K562 (cell line): ENCODE results near the gene TENT5A. TPM values are rescaled to one million over a fixed set of nuclear protein-coding genes. Genes with fewer than 3 reads are reported as not detected.

Source experiments
- ELF1 ChIP-seq: fragments of 200-800 bp; sonication (Bioruptor generic); IDR thresholded peaks from 2 replicates; pipeline ENCODE4 v1.6.1; 2016; ENCODE audit warnings: missing genetic modification characterization, missing compliant biosample characterization
- FOXK2 ChIP-seq, 2 experiments: fragments of 450-650 bp; IDR thresholded peaks in 1 of 2; conservative IDR thresholded peaks in 1 of 2; 2 replicates each; pipeline ENCODE4 v1.6.1; 2016; ENCODE audit warnings: low read depth in 2 of 2, mild to moderate bottlenecking in 1 of 2
- GABPA ChIP-seq: fragments of 200-800 bp; sonication (Bioruptor generic); conservative IDR thresholded peaks from 2 replicates; pipeline ENCODE4 v1.6.1; 2016; ENCODE audit warnings: low read depth, missing genetic modification characterization, missing compliant biosample characterization
- HDAC1 ChIP-seq, 2 experiments: fragments of 450-650 bp; IDR thresholded peaks; 2 replicates each; pipeline ENCODE4 v1.6.1; 2016 to 2017; ENCODE audit warnings: inconsistent platforms in 1 of 2, mild to moderate bottlenecking in 1 of 2, moderate library complexity in 1 of 2
- HDGF ChIP-seq: fragments of 450-650 bp; IDR thresholded peaks from 2 replicates; pipeline ENCODE4 v1.6.1; 2016
- L3MBTL2 ChIP-seq: fragments of 450-650 bp; IDR thresholded peaks from 2 replicates; pipeline ENCODE4 v1.6.1; 2016; ENCODE audit warnings: mild to moderate bottlenecking, moderate library complexity
- NCOA1 ChIP-seq: fragments of 450-650 bp; IDR thresholded peaks from 2 replicates; pipeline ENCODE4 v1.6.1; 2016; ENCODE audit warnings: low read depth
- RCOR1 ChIP-seq, 2 experiments: IDR thresholded peaks; 2 replicates each; pipeline ENCODE4 v1.6.1; 2012; ENCODE audit warnings: low read depth in 2 of 2, low read length in 2 of 2, borderline replicate concordance in 1 of 2, improper control_type of control experiment in 1 of 2
- SAP30 ChIP-seq: fragments of 200-600 bp; sonication (generic); IDR thresholded peaks from 2 replicates; pipeline ENCODE4 v1.6.1; 2012; ENCODE audit warnings: borderline replicate concordance, low read depth, mild to moderate bottlenecking, moderate library complexity, low read length, control low read depth, inconsistent platforms; ENCODE audit not compliant: insufficient read depth, poor library complexity, severe bottlenecking
- SRSF3 ChIP-seq: fragments of 200-400 bp; formaldehyde crosslinking; IDR thresholded peaks from 2 replicates; pipeline ENCODE4 v1.6.1; 2016; ENCODE audit warnings: mild to moderate bottlenecking, low read length, moderate library complexity; ENCODE audit not compliant: insufficient read depth
- ZC3H11A ChIP-seq: IDR thresholded peaks from 2 replicates; pipeline ENCODE4 v1.6.1; 2012; ENCODE audit warnings: low read depth, low read length, improper control_type of control experiment
- ZNF140 ChIP-seq: fragments of 250-450 bp; sonication (Bioruptor Pico); IDR thresholded peaks from 2 replicates; pipeline ENCODE4 v1.8.0; 2021; ENCODE audit warnings: moderate library complexity, mild to moderate bottlenecking, inconsistent platforms
- ZNF282 ChIP-seq: sonication (generic); formaldehyde crosslinking; IDR thresholded peaks from 2 replicates; pipeline ENCODE4 v1.8.1; 2023; ENCODE audit warnings: missing genetic modification reagents
- ZNF445 ChIP-seq: fragments of 250-450 bp; sonication (Bioruptor Pico); IDR thresholded peaks from 2 replicates; pipeline ENCODE4 v1.4.0; 2020; ENCODE audit warnings: low read depth, mild to moderate bottlenecking, moderate library complexity
- polyA plus RNA-seq, 8 experiments: library from polyadenylated mRNA; depleted of rRNA in 4 of 8; stranded (reverse) in 5 of 8; unstranded in 3 of 8; fragments of >200 nt; fragmentation: Nextera tagmentation in 2 of 8; fragmentation: Illumina TruSeq in 1 of 8; extraction: Ambion mirVana in 2 of 8; extraction: Trizol in 1 of 8; gene quantifications; 2 replicates each; pipeline versions ENCODE4 v1.2.1 to v1.2.3, GENCODE V29; 2011 to 2014; ENCODE audit warnings: inconsistent platforms in 1 of 8, missing spikeins in 1 of 8
- total RNA-seq, 7 experiments: library from RNA; depleted of rRNA in 6 of 7; stranded (reverse); fragments of >200 nt in 6 of 7; fragmentation: Illumina TruSeq in 2 of 7; extraction: Trizol in 2 of 7; gene quantifications; 2 replicates each; pipeline versions ENCODE4 v1.2.1 to v1.2.3, GENCODE V29; 2011 to 2021; ENCODE audit warnings: low replicate concordance in 1 of 7
- TF ChIP-seq, protein P1 (sequence below): sonication (generic); formaldehyde crosslinking; IDR thresholded peaks from 2 replicates; pipeline ENCODE4 v1.8.0; 2023; ENCODE audit warnings: missing genetic modification reagents, mild to moderate bottlenecking, borderline replicate concordance
- TF ChIP-seq, protein P2 (sequence below): fragments of 450-650 bp; IDR thresholded peaks from 2 replicates; pipeline ENCODE4 v1.6.1; 2016; ENCODE audit warnings: antibody characterized with exemption

The TENT5A gene
- total and polyA plus RNA-seq, 9 of the 15 experiments (the other 6 are each of a cell fraction or from before 2014, with no cell fraction given) = 0.77 to 2.3 (median 1.3) TPM

DNA sequence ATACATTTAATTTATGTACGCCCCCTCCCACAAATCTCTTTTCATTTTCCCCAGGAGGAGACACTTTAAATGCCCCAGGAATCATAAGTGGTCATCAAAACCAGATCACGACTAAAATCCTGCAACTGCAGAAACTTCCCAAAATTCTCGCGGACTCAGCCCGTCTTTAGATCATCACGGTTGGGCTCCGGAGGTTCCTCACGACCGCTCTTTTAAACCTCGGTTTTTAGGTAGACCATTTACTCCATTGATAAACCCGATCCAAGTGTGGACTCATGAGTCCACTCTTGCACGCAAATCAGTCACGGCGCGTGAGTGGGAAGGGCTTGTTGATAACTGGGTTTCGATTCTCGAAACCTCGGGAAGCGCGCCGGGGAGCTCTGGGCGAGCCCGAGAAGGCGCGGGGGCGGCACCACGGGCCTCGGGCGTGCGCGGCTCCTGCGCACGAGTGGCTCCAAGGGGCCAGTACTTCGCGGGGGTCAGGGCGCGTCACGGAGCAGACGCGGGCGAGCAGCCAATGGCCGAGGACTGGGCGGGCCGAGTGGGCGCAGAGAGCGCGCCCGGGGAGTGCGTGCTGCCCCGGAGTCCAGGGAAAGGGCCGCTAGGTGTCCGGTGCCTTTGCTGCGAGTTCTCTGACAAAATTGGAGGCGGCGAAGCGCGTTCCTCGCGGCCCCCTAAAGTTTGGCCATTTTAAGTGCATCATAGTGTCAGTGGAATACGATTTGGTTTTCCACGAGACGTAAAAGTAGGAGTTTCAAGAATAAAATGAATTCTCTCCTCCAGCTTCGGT is 635 bp upstream of the TENT5A start (continued):
- TF ChIP-seq, protein P1, sequence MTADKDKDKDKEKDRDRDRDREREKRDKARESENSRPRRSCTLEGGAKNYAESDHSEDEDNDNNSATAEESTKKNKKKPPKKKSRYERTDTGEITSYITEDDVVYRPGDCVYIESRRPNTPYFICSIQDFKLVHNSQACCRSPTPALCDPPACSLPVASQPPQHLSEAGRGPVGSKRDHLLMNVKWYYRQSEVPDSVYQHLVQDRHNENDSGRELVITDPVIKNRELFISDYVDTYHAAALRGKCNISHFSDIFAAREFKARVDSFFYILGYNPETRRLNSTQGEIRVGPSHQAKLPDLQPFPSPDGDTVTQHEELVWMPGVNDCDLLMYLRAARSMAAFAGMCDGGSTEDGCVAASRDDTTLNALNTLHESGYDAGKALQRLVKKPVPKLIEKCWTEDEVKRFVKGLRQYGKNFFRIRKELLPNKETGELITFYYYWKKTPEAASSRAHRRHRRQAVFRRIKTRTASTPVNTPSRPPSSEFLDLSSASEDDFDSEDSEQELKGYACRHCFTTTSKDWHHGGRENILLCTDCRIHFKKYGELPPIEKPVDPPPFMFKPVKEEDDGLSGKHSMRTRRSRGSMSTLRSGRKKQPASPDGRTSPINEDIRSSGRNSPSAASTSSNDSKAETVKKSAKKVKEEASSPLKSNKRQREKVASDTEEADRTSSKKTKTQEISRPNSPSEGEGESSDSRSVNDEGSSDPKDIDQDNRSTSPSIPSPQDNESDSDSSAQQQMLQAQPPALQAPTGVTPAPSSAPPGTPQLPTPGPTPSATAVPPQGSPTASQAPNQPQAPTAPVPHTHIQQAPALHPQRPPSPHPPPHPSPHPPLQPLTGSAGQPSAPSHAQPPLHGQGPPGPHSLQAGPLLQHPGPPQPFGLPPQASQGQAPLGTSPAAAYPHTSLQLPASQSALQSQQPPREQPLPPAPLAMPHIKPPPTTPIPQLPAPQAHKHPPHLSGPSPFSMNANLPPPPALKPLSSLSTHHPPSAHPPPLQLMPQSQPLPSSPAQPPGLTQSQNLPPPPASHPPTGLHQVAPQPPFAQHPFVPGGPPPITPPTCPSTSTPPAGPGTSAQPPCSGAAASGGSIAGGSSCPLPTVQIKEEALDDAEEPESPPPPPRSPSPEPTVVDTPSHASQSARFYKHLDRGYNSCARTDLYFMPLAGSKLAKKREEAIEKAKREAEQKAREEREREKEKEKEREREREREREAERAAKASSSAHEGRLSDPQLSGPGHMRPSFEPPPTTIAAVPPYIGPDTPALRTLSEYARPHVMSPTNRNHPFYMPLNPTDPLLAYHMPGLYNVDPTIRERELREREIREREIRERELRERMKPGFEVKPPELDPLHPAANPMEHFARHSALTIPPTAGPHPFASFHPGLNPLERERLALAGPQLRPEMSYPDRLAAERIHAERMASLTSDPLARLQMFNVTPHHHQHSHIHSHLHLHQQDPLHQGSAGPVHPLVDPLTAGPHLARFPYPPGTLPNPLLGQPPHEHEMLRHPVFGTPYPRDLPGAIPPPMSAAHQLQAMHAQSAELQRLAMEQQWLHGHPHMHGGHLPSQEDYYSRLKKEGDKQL = no peak
- no peak for TF ChIP-seq HDGF
- no peak for TF ChIP-seq ELF1 (tag)
- no peak for TF ChIP-seq ZNF282 (CRISPR knock-in tag)
- peak; percentile 89 for TF ChIP-seq L3MBTL2
- TF ChIP-seq FOXK2 (conservative IDR thresholded peaks at IDR 0.05 in 1 of 2, IDR thresholded peaks at IDR 0.05 in 1 of 2; ENCODE audit: low read depth in 2 of 2) = 0 out of 4 replicates have a peak, but pooled peaks of 1 of the 2 experiments have one; percentile 29
- TF ChIP-seq, protein P2, sequence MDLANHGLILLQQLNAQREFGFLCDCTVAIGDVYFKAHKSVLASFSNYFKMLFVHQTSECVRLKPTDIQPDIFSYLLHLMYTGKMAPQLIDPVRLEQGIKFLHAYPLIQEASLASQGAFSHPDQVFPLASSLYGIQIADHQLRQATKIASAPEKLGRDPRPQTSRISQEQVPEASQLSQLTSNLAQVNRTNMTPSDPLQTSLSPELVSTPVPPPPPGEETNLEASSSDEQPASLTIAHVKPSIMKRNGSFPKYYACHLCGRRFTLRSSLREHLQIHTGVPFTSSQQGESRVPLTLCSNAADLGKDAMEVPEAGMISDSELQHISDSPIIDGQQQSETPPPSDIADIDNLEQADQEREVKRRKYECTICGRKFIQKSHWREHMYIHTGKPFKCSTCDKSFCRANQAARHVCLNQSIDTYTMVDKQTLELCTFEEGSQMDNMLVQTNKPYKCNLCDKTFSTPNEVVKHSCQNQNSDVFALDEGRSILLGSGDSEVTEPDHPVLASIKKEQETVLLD = no peak
- no peak for TF ChIP-seq RCOR1 (IDR thresholded peaks at IDR 0.05; ENCODE audit: borderline replicate concordance in 1 of 2, low read depth in 2 of 2, low read length in 2 of 2)
- peak; percentile 21 for TF ChIP-seq SAP30
- no peak for TF ChIP-seq ZNF445 (CRISPR knock-in tag)
- TF ChIP-seq ZC3H11A = no peak
- TF ChIP-seq HDAC1 (IDR thresholded peaks at IDR 0.05) = 0 out of 4 replicates have a peak, but pooled peaks of 1 of the 2 experiments have one; percentile 26
- no peak for TF ChIP-seq ZNF140 (CRISPR knock-in tag)
- 0 out of 2 replicates have a peak, but pooled peaks have one; percentile 43 for TF ChIP-seq GABPA (tag)
- TF ChIP-seq SRSF3 = no peak
- TF ChIP-seq NCOA1 = no peak
